ENCODE measurements around the gene EMILIN2. TPM values are rescaled to one million over a fixed set of nuclear protein-coding genes. Genes with fewer than 3 reads are reported as not detected.
A peak's percentile ranks its signal among the peaks of the same experiment; 100 is the strongest.

EMILIN2 gene
- polyA plus RNA-seq, 4 donors: 1.1 to 29.9 (median 8.6) TPM

DNA sequence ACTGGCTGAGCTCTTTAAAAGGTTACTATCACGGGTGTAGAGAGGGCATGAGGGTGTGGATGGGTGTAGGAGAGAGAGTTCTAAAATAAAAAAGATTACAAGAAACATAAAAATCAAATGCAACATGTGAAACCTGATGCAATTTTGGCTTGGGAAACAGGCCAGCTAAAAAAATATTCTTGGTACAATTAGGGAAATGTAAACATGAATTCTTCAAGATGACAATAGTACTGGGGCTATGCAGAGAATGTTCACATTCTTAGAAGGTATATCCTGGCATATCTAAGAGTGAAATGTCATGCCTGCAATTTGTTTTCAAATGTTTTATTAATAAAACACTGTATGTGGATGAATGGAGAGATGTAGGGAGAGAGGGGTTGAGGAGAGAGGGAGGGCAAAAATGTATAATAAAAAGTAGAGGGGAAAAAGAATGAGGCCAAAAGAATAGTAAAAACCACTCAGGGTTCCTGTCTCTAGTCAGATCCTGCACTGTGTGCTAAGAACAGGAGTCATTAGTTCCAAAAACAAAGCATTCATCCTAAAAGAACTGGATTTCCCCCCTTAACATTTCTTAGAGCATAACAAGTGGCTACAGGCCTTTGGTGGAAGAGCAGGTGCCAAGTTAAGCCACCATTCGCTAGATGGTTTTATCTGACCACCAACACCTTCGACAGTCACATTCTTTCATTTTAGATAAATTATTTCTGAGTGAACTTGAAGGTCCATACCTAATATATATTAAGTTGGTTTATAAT is 88.8 kb downstream of the EMILIN2 start:
- DNase-seq (no peak), FAIRE-seq (no peak)
- peaks cover 11 to 45% (median 44%) of the 10 kb centered on the region in 3 donors for H3K36me3 ChIP-seq (ENCODE audit: control insufficient read depth in 3 of 3, insufficient read depth in 2 of 3, low read depth in 1 of 3, low read length in 3 of 3)
- no peak overlapping the region for H3K4me3 ChIP-seq (ENCODE audit: low read depth in 1 of 3, low read length in 3 of 3)
- peaks cover 0 to 17% (median 0%) of the 10 kb centered on the region in 3 donors for H3K4me1 ChIP-seq (ENCODE audit: control insufficient read depth in 3 of 3, insufficient read depth in 2 of 3, low read depth in 1 of 3, low read length in 2 of 3)
- no peaks in the 10 kb centered on the region for H3K27me3 ChIP-seq (ENCODE audit: control insufficient read depth in 3 of 3, insufficient read depth in 3 of 3, low read length in 3 of 3)
- 78 to 89% (median 83%) methylated on average over 3 of the region's 3 CpGs for WGBS, 3 donors
- no peak overlapping the region for H3K27ac ChIP-seq (ENCODE audit: low read depth in 1 of 3, low read length in 2 of 3)
- H3K9me3 ChIP-seq (ENCODE audit: control insufficient read depth in 2 of 2, insufficient read depth in 1 of 2, low read depth in 1 of 2, low read length in 1 of 2): no peaks in the 10 kb centered on the region

DNA sequence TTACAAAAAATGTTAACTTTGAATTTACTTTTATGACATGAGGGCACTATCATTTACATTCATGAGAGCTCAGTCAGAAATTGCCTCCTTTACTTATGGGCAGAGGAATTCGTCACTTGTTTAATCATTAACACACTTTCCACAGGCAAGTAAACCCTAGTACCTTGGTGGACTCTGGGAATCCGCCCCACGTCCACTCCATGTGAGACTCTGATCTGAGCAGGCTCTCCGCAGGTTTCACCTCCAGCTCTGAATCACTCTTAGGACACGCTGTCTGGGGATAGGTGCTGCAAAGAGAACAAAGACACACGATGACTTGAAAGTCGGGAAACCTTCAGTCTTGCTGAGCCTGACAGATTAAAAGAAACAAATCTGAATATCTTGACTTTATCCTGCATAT is 92.5 kb downstream of the EMILIN2 start:
- peaks cover 0 to 17% (median 0%) of the 10 kb centered on the region in 3 donors for H3K4me1 ChIP-seq (ENCODE audit: control insufficient read depth in 3 of 3, insufficient read depth in 2 of 3, low read depth in 1 of 3, low read length in 2 of 3)
- H3K36me3 ChIP-seq (ENCODE audit: control insufficient read depth in 3 of 3, insufficient read depth in 2 of 3, low read depth in 1 of 3, low read length in 3 of 3): peaks cover 10 to 33% (median 28%) of the 10 kb centered on the region in 3 donors
- FAIRE-seq (peak; percentile 67), DNase-seq (peak; percentile 93 to 98)
- no peaks in the 10 kb centered on the region for H3K27me3 ChIP-seq (ENCODE audit: control insufficient read depth in 3 of 3, insufficient read depth in 3 of 3, low read length in 3 of 3)
- 19 to 69% (median 33%) methylated on average over 7 of the region's 7 CpGs for WGBS, 3 donors
- H3K4me3 ChIP-seq (ENCODE audit: low read depth in 1 of 3, low read length in 3 of 3): no peak overlapping the region
- H3K9me3 ChIP-seq (ENCODE audit: control insufficient read depth in 2 of 2, insufficient read depth in 1 of 2, low read depth in 1 of 2, low read length in 1 of 2): no peaks in the 10 kb centered on the region
- H3K27ac ChIP-seq (ENCODE audit: low read depth in 1 of 3, low read length in 2 of 3): peak overlapping the region in 2 of 3 donors; percentile 49 to 68

DNA sequence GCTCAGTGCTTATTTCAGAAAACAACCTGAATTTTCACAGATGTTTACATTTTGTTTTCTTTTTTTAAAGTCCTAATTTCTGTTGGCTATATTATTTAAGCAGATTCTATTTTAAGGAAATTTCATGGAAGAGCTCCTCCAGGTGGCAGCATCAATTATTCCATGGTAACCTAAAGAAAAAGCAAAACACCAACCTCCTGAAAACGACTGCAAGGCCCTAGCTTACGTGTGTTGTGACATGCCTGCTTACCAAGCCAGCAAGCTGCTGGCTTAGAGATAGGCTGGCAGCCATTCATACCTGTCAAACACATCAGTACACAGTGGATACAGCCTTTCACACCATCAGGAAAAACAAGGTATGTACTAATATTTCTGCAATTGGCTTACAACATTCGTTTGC is 101.2 kb downstream of the EMILIN2 start:
- peak; percentile 46 to 48 for DNase-seq
- FAIRE-seq: no peak
- WGBS, 3 donors: 19 to 36% (median 30%) methylated on average over 3 of the region's 3 CpGs
- H3K4me1 ChIP-seq (ENCODE audit: control insufficient read depth in 3 of 3, insufficient read depth in 2 of 3, low read depth in 1 of 3, low read length in 2 of 3): no peaks in the 10 kb centered on the region
- no peak overlapping the region for H3K4me3 ChIP-seq (ENCODE audit: low read depth in 1 of 3, low read length in 3 of 3)
- no peaks in the 10 kb centered on the region for H3K9me3 ChIP-seq (ENCODE audit: control insufficient read depth in 2 of 2, insufficient read depth in 1 of 2, low read depth in 1 of 2, low read length in 1 of 2)
- H3K27me3 ChIP-seq (ENCODE audit: control insufficient read depth in 3 of 3, insufficient read depth in 3 of 3, low read length in 3 of 3): no peaks in the 10 kb centered on the region
- H3K27ac ChIP-seq (ENCODE audit: low read depth in 1 of 3, low read length in 2 of 3): peak overlapping the region in 1 of 3 donors; percentile 3
- peaks cover 7 to 32% (median 26%) of the 10 kb centered on the region in 3 donors for H3K36me3 ChIP-seq (ENCODE audit: control insufficient read depth in 3 of 3, insufficient read depth in 2 of 3, low read depth in 1 of 3, low read length in 3 of 3)

DNA sequence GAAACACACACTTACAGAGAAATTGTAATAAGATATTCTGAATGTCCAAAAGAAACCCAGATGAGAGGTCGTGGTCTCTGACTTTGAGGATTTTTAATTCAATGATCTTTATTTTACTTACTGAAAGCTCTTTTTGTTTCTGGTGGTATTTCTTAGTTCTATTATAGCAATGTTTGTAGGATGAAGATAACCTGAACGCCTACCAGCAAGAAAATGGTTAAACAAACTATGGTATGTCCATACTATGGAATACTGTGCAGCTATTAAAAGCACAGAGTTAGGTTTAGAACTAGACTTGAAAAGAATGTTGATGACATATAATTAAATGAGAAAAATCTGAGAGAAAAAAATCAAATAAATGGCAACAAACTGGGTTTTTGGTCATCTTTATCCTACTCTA is 105.8 kb downstream of the EMILIN2 start:
- no peak overlapping the region for H3K4me3 ChIP-seq (ENCODE audit: low read depth in 1 of 3, low read length in 3 of 3)
- no peak overlapping the region for H3K27ac ChIP-seq (ENCODE audit: low read depth in 1 of 3, low read length in 2 of 3)
- H3K4me1 ChIP-seq (ENCODE audit: control insufficient read depth in 3 of 3, insufficient read depth in 2 of 3, low read depth in 1 of 3, low read length in 2 of 3): peaks cover 2 to 8% (median 7%) of the 10 kb centered on the region in 3 donors
- FAIRE-seq (no peak), DNase-seq (no peak)
- peaks cover 7 to 42% (median 36%) of the 10 kb centered on the region in 3 donors for H3K36me3 ChIP-seq (ENCODE audit: control insufficient read depth in 3 of 3, insufficient read depth in 2 of 3, low read depth in 1 of 3, low read length in 3 of 3)
- 50 to 78% (median 75%) methylated on average over 2 of the region's 2 CpGs for WGBS, 3 donors
- H3K27me3 ChIP-seq (ENCODE audit: control insufficient read depth in 3 of 3, insufficient read depth in 3 of 3, low read length in 3 of 3): no peaks in the 10 kb centered on the region
- no peaks in the 10 kb centered on the region for H3K9me3 ChIP-seq (ENCODE audit: control insufficient read depth in 2 of 2, insufficient read depth in 1 of 2, low read depth in 1 of 2, low read length in 1 of 2)

DNA sequence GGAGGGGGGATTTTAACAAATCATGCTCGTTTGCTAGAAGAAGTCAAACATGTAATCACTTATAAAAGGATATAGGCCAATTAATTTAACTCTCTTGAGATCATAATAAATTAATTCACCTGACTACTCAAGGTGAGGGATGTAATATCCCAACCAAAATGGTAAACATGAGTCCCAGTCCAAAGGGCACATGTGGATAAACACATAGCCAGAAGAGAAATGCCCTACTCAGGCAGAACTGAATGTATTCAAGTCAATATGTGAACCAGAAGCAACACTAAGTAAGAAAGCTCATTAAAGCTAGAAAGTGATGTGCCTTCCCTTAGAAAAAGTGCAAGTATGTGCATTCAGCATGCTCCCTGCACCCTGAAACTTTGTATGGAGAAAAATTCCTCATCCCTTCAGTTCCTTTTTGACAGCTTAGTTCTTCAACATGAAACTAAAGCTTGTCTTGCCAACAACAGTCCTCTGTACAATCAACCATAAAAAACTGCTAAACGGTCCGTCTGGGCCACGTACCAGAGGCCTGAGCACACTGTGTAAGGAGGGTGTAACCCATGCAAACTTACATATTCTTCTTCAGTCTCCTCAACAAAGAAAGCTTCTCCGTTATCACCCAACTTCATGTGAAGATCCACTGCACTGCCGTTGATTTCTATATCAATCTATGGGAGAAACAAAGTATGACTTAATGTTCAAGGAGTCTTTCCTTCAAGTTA is 107.3 kb downstream of the EMILIN2 start:
- WGBS, 3 donors: 46 to 76% (median 61%) methylated on average over 6 of the region's 6 CpGs
- no peak overlapping the region for H3K4me3 ChIP-seq (ENCODE audit: low read depth in 1 of 3, low read length in 3 of 3)
- FAIRE-seq (no peak), DNase-seq (peak in 1 of 2 donors; percentile 71)
- H3K36me3 ChIP-seq (ENCODE audit: control insufficient read depth in 3 of 3, insufficient read depth in 2 of 3, low read depth in 1 of 3, low read length in 3 of 3): peaks cover 7 to 41% (median 32%) of the 10 kb centered on the region in 3 donors
- no peak overlapping the region for H3K27ac ChIP-seq (ENCODE audit: low read depth in 1 of 3, low read length in 2 of 3)
- H3K9me3 ChIP-seq (ENCODE audit: control insufficient read depth in 2 of 2, insufficient read depth in 1 of 2, low read depth in 1 of 2, low read length in 1 of 2): no peaks in the 10 kb centered on the region
- H3K4me1 ChIP-seq (ENCODE audit: control insufficient read depth in 3 of 3, insufficient read depth in 2 of 3, low read depth in 1 of 3, low read length in 2 of 3): peaks cover 3 to 8% (median 7%) of the 10 kb centered on the region in 3 donors
- no peaks in the 10 kb centered on the region for H3K27me3 ChIP-seq (ENCODE audit: control insufficient read depth in 3 of 3, insufficient read depth in 3 of 3, low read length in 3 of 3)

DNA sequence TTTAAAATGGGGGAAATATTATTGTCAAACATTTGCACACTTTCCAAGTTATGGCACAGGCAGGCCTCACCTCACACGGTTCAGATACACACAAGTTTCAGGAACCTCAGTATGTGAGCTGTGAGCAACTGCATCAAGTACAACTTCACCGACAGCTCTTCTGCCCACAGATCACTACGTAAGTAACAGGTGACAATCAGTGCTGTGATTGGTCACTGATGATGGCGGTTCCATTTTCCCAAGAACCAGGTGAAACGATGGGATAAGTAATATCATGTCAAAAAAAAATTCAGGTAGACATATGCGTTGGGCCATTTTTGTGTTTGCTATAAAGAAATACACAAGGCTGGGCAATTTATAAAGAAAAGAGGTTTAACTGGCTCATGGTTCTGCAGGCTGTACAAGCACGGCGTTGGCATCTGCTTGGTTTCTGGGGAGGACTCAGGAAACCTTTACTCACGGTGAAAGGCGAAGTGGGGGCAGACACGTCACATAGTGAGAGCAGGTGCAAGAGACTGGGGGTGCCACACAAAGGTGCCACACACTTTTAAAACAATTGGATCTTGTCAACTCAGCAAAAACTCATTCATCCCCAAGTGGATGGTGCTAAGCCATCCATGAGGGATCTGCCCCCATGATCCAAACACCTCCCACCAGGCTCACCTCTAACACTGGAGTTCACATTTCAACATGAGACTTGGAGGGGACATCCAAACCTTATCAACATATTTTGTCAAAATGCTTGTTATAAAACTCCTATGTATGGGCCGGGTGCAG is 108.3 kb downstream of the EMILIN2 start:
- peaks cover 7 to 9% (median 7%) of the 10 kb centered on the region in 3 donors for H3K4me1 ChIP-seq (ENCODE audit: control insufficient read depth in 3 of 3, insufficient read depth in 2 of 3, low read depth in 1 of 3, low read length in 2 of 3)
- H3K36me3 ChIP-seq (ENCODE audit: control insufficient read depth in 3 of 3, insufficient read depth in 2 of 3, low read depth in 1 of 3, low read length in 3 of 3): peaks cover 7 to 41% (median 29%) of the 10 kb centered on the region in 3 donors
- no peak overlapping the region for H3K27ac ChIP-seq (ENCODE audit: low read depth in 1 of 3, low read length in 2 of 3)
- no peak for DNase-seq
- H3K27me3 ChIP-seq (ENCODE audit: control insufficient read depth in 3 of 3, insufficient read depth in 3 of 3, low read length in 3 of 3): no peaks in the 10 kb centered on the region
- H3K4me3 ChIP-seq (ENCODE audit: low read depth in 1 of 3, low read length in 3 of 3): no peak overlapping the region
- no peaks in the 10 kb centered on the region for H3K9me3 ChIP-seq (ENCODE audit: control insufficient read depth in 2 of 2, insufficient read depth in 1 of 2, low read depth in 1 of 2, low read length in 1 of 2)
- 95 to 98% (median 96%) methylated on average over 12 of the region's 12 CpGs for WGBS, 3 donors
- no peak for FAIRE-seq

DNA sequence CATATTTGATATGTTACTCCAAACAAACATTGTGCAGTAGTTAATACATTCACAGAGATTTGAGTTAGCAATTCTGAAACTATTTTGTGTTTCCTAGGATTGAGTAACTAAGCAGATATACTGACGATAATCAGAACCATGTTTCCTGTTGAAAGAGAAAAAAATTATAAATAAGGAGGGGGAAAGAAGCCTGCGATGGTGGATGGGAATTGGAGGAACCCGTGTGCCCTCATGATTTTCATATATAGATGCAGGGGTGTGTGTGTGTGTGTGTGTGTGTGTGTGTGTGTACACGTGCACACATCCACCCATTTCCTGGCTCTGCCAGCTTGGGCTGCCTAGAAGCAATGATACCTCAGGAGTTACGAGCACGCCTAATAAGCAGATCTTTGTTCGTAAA is 109.2 kb downstream of the EMILIN2 start:
- peak overlapping the region in 1 of 3 donors; percentile 45 for H3K27ac ChIP-seq (ENCODE audit: low read depth in 1 of 3, low read length in 2 of 3)
- peaks cover 5 to 37% (median 21%) of the 10 kb centered on the region in 3 donors for H3K36me3 ChIP-seq (ENCODE audit: control insufficient read depth in 3 of 3, insufficient read depth in 2 of 3, low read depth in 1 of 3, low read length in 3 of 3)
- 66 to 80% (median 69%) methylated on average over 7 of the region's 7 CpGs for WGBS, 3 donors
- FAIRE-seq (no peak), DNase-seq (no peak)
- H3K9me3 ChIP-seq (ENCODE audit: control insufficient read depth in 2 of 2, insufficient read depth in 1 of 2, low read depth in 1 of 2, low read length in 1 of 2): no peaks in the 10 kb centered on the region
- peaks cover 12 to 13% (median 13%) of the 10 kb centered on the region in 3 donors for H3K4me1 ChIP-seq (ENCODE audit: control insufficient read depth in 3 of 3, insufficient read depth in 2 of 3, low read depth in 1 of 3, low read length in 2 of 3)
- H3K4me3 ChIP-seq (ENCODE audit: low read depth in 1 of 3, low read length in 3 of 3): no peak overlapping the region
- no peaks in the 10 kb centered on the region for H3K27me3 ChIP-seq (ENCODE audit: control insufficient read depth in 3 of 3, insufficient read depth in 3 of 3, low read length in 3 of 3)

DNA sequence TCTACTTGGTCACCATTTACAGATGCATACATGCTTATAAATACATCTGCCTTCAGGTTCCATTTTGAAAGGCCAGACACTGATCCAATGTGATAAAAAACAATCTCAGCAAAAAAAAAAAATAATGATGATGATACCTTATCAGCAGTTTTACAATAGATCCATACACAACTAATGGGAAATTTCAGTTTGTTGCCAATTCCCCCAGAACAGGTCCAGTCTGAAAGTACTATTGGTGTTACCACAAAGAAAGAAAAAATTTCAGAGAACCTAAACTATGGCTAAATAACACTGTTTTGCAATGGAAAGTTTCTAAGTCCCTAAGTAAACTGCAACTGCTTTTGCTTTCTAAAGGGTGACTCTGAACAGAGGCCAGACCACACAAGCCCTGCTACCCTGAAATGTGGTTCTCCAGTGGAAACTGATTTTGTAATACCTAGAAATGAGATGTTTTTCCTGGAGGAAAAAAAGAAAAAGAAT is 112.1 kb downstream of the EMILIN2 start:
- FAIRE-seq (no peak), DNase-seq (no peak)
- H3K27me3 ChIP-seq (ENCODE audit: control insufficient read depth in 3 of 3, insufficient read depth in 3 of 3, low read length in 3 of 3): no peaks in the 10 kb centered on the region
- H3K27ac ChIP-seq (ENCODE audit: low read depth in 1 of 3, low read length in 2 of 3): peak overlapping the region in 2 of 3 donors; percentile 7 to 48
- H3K4me3 ChIP-seq (ENCODE audit: low read depth in 1 of 3, low read length in 3 of 3): no peak overlapping the region
- H3K36me3 ChIP-seq (ENCODE audit: control insufficient read depth in 3 of 3, insufficient read depth in 2 of 3, low read depth in 1 of 3, low read length in 3 of 3): peaks cover 0 to 35% (median 18%) of the 10 kb centered on the region in 3 donors
- H3K4me1 ChIP-seq (ENCODE audit: control insufficient read depth in 3 of 3, insufficient read depth in 2 of 3, low read depth in 1 of 3, low read length in 2 of 3): peaks cover 19 to 21% (median 20%) of the 10 kb centered on the region in 3 donors
- H3K9me3 ChIP-seq (ENCODE audit: control insufficient read depth in 2 of 2, insufficient read depth in 1 of 2, low read depth in 1 of 2, low read length in 1 of 2): no peaks in the 10 kb centered on the region
